Suprapubic skin (tissue), 4 donors: ENCODE data around the gene FOS.
"Not testable (repeated sequence)": the region's sequence is repeated elsewhere in the genome, so short reads cannot be mapped to it uniquely, and the experiment has no call there.

ENCODE experiments used
- CTCF ChIP-seq, 2 donors: fragments of 200-600 bp in 1 of 2; fragments of 450-650 bp in 1 of 2; sonication (generic) in 1 of 2; IDR thresholded peaks; one replicate each; pipeline ENCODE4 v1.5.1; 2016 to 2019; ENCODE audit warnings: antibody characterized with exemption in 2 of 2, mild to moderate bottlenecking in 1 of 2, moderate library complexity in 1 of 2
- EP300 ChIP-seq: sonication (generic); formaldehyde crosslinking; IDR thresholded peaks from one replicate; pipeline ENCODE4 v1.6.1; 2017; ENCODE audit warnings: antibody characterized with exemption
- POLR2A ChIP-seq, 2 donors: fragments of 450-650 bp; IDR thresholded peaks; one replicate each; pipeline ENCODE4 v1.6.1; 2017; ENCODE audit warnings: antibody characterized with exemption in 2 of 2, mild to moderate bottlenecking in 2 of 2, moderate library complexity in 2 of 2
- POLR2AphosphoS5 ChIP-seq, 3 donors: sonication (generic); formaldehyde crosslinking; IDR thresholded peaks; one replicate each; pipeline ENCODE4 v1.6.1; 2017; ENCODE audit warnings: antibody characterized with exemption in 3 of 3

DNA sequence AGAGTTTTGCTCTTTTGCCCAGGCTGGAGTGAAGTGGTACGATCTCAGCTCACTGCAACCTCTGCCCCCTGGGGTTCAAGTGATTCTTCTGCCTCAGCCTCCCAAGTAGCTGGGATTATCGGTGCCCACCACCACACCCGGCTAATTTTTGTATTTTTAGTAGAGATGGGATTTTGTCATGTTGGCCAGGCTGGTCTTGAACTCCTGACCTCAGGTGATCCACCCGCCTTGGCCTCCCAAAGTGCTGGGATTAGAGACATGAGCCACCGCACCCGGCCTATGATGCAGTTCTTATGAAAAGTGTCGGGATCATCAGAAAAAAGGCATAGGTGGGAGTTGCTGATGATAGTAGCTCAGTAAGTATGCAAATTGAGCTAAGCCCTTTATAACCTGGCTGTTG, 30.4 kb downstream of the FOS start:
- not testable (repeated sequence) for TF ChIP-seq CTCF (IDR thresholded peaks at IDR 0.05); EP300; POLR2AphosphoS5 (IDR thresholded peaks at IDR 0.05); POLR2A (IDR thresholded peaks at IDR 0.05)
